HL-60 (cell line): ENCODE data around the gene CYP4F2.

Source experiments
- CTCF ChIP-seq: IDR thresholded peaks from one replicate; pipeline ENCODE4 v1.5.1; 2011; ENCODE audit warnings: low read length, control low read depth, inconsistent platforms; ENCODE audit not compliant: insufficient read depth
- GABPA ChIP-seq: IDR thresholded peaks from 2 replicates; pipeline ENCODE4 v1.6.1; 2012; ENCODE audit warnings: low read depth
- POLR2AphosphoS5 ChIP-seq: IDR thresholded peaks from 2 replicates; pipeline ENCODE4 v1.6.1; 2012; ENCODE audit warnings: low read depth
- SPI1 ChIP-seq: IDR thresholded peaks from 2 replicates; pipeline ENCODE4 v1.6.1; 2012; ENCODE audit warnings: low read depth, mild to moderate bottlenecking, borderline replicate concordance
- TF ChIP-seq, protein P1 (sequence below): IDR thresholded peaks from 2 replicates; pipeline ENCODE4 v1.6.1; 2012; ENCODE audit warnings: low read depth; ENCODE audit not compliant: insufficient replicate concordance

DNA sequence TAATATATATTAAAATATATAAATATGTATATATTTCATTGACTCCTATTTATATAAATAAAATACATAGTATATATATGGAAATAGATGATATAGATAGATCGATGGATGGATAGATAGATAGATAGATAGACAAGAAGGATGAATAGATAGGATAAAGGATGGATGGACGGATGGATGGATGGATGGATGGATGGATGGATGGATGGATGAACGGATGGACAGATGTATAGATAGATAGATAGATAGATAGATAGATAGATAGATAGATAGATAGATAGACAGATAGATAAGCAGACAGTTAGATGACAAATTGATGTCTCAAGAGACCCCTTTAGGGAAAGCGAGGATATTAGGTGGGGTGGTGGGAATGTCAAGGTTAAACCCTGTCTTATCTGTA, 21.4 kb upstream of the CYP4F2 start:
- TF ChIP-seq POLR2AphosphoS5: no peak
- TF ChIP-seq, protein P1, sequence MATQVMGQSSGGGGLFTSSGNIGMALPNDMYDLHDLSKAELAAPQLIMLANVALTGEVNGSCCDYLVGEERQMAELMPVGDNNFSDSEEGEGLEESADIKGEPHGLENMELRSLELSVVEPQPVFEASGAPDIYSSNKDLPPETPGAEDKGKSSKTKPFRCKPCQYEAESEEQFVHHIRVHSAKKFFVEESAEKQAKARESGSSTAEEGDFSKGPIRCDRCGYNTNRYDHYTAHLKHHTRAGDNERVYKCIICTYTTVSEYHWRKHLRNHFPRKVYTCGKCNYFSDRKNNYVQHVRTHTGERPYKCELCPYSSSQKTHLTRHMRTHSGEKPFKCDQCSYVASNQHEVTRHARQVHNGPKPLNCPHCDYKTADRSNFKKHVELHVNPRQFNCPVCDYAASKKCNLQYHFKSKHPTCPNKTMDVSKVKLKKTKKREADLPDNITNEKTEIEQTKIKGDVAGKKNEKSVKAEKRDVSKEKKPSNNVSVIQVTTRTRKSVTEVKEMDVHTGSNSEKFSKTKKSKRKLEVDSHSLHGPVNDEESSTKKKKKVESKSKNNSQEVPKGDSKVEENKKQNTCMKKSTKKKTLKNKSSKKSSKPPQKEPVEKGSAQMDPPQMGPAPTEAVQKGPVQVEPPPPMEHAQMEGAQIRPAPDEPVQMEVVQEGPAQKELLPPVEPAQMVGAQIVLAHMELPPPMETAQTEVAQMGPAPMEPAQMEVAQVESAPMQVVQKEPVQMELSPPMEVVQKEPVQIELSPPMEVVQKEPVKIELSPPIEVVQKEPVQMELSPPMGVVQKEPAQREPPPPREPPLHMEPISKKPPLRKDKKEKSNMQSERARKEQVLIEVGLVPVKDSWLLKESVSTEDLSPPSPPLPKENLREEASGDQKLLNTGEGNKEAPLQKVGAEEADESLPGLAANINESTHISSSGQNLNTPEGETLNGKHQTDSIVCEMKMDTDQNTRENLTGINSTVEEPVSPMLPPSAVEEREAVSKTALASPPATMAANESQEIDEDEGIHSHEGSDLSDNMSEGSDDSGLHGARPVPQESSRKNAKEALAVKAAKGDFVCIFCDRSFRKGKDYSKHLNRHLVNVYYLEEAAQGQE: no peak
- TF ChIP-seq CTCF: no peak
- no peak for TF ChIP-seq GABPA
- no peak for TF ChIP-seq SPI1
